MG63 (cell line): Measurements from ENCODE around the gene ZCCHC9. TPM values are rescaled to one million over a fixed set of nuclear protein-coding genes. Genes with fewer than 3 reads are reported as not detected.
A peak's percentile ranks its signal among the peaks of the same experiment; 100 is the strongest.
"Not testable (repeated sequence)": the region's sequence is repeated elsewhere in the genome, so short reads cannot be mapped to it uniquely, and the experiment has no call there.

Experiments
- DNase-seq: peaks from one replicate; pipeline ENCODE4 v3.0.0-alpha.2; 2020
- H3K27me3 ChIP-seq: fragments of 250-450 bp; sonication (Bioruptor Pico); 2 replicates; pipeline ENCODE4 v1.5.1; 2020; ENCODE audit warnings: mild to moderate bottlenecking, moderate library complexity
- H3K36me3 ChIP-seq: fragments of 250-450 bp; sonication (Bioruptor Pico); 2 replicates; pipeline ENCODE4 v1.5.1; 2020; ENCODE audit warnings: mild to moderate bottlenecking, moderate library complexity
- H3K4me3 ChIP-seq: fragments of 250-450 bp; sonication (Bioruptor Pico); 2 replicates; pipeline ENCODE4 v1.5.1; 2020; ENCODE audit warnings: mild to moderate bottlenecking, moderate library complexity
- H3K9me3 ChIP-seq: fragments of 250-450 bp; sonication (Bioruptor Pico); 2 replicates; pipeline ENCODE4 v1.5.1; 2020; ENCODE audit warnings: mild to moderate bottlenecking, moderate library complexity
- total RNA-seq: library from RNA; depleted of rRNA; stranded (reverse); fragments of >200 nt; shearing (Covaris generic); gene quantifications from 2 replicates; pipeline ENCODE4 v1.2.3, GENCODE V29; 2014; ENCODE audit warnings: low replicate concordance; rRNA removed

Gene ZCCHC9
- total RNA-seq, result 31.3 and 53.8 TPM in 2 replicates

- peaks cover 13% of the 10 kb centered on the region for H3K36me3 ChIP-seq
- no peaks in the 10 kb centered on the region for H3K27me3 ChIP-seq
- peak; percentile 94 for DNase-seq
- H3K4me3 ChIP-seq, result peak within 1 kb of the TSS; percentile 97
- no peaks in the 10 kb centered on the region for H3K9me3 ChIP-seq
Observed at GRCh38 chr5:81301271-81302015, at the start of gene ZCCHC9. ZCCHC9 (plus strand) TSS chr5:81301587; CDS start chr5:81304758, 3,171 bp downstream.

GRCh38 chr5:81251922-81252321 lies 49.5 kb upstream of the ZCCHC9 start:
- H3K36me3 ChIP-seq, result no peaks in the 10 kb centered on the region
- no peak overlapping the region for H3K4me3 ChIP-seq
- H3K9me3 ChIP-seq, result no peaks in the 10 kb centered on the region
- DNase-seq, result no peak
- no peaks in the 10 kb centered on the region for H3K27me3 ChIP-seq

GRCh38 chr5:81252904-81253303 lies 48.5 kb upstream of the ZCCHC9 start:
- Histone ChIP-seq H3K27me3 (no peaks in the 10 kb centered on the region), H3K36me3 (no peaks in the 10 kb centered on the region), H3K9me3 (no peaks in the 10 kb centered on the region), H3K4me3 (no peak overlapping the region)
- DNase-seq, result no peak

- H3K4me3 ChIP-seq, result no peak overlapping the region
- no peak for DNase-seq
- no peaks in the 10 kb centered on the region for H3K9me3 ChIP-seq
- no peaks in the 10 kb centered on the region for H3K36me3 ChIP-seq
- H3K27me3 ChIP-seq, result no peaks in the 10 kb centered on the region
Observed at GRCh38 chr5:81253875-81254274, 47.5 kb upstream of the ZCCHC9 start.

- Histone ChIP-seq H3K9me3 (no peaks in the 10 kb centered on the region), H3K36me3 (no peaks in the 10 kb centered on the region), H3K4me3 (no peak overlapping the region), H3K27me3 (no peaks in the 10 kb centered on the region)
- no peak for DNase-seq
Observed at GRCh38 chr5:81254886-81255559, 46.4 kb upstream of the ZCCHC9 start.

- H3K36me3 ChIP-seq, result no peaks in the 10 kb centered on the region
Observed at GRCh38 chr5:81256766-81257165, 44.6 kb upstream of the ZCCHC9 start.

GRCh38 chr5:81262796-81263195 lies 38.6 kb upstream of the ZCCHC9 start:
- not testable (repeated sequence) for H3K9me3 ChIP-seq, H3K36me3 ChIP-seq, H3K27me3 ChIP-seq, DNase-seq, H3K4me3 ChIP-seq

More at GRCh38 chr5:81256766-81257165, 44.6 kb upstream of the ZCCHC9 start:
- Histone ChIP-seq H3K4me3 (no peak overlapping the region), H3K27me3 (no peaks in the 10 kb centered on the region), H3K9me3 (0 out of 2 replicates have a peak, but pooled peaks cover 2% of the 10 kb centered on the region)
- no peak for DNase-seq

- Histone ChIP-seq H3K27me3 (no peaks in the 10 kb centered on the region), H3K36me3 (peaks cover 2% of the 10 kb centered on the region; the same call in 1 of the 2 replicates), H3K9me3 (0 out of 2 replicates have a peak, but pooled peaks cover 2% of the 10 kb centered on the region), H3K4me3 (no peak overlapping the region)
- no peak for DNase-seq
Observed at GRCh38 chr5:81265101-81265500, 36.3 kb upstream of the ZCCHC9 start.

GRCh38 chr5:81268521-81269196 lies 32.7 kb upstream of the ZCCHC9 start:
- DNase-seq, result no peak
- peaks cover 2% of the 10 kb centered on the region; the same call in 1 of the 2 replicates for H3K36me3 ChIP-seq
- no peaks in the 10 kb centered on the region for H3K27me3 ChIP-seq
- peaks cover 6% of the 10 kb centered on the region for H3K9me3 ChIP-seq
- no peak overlapping the region for H3K4me3 ChIP-seq

- DNase-seq, result no peak
- H3K27me3 ChIP-seq, result no peaks in the 10 kb centered on the region
Observed at GRCh38 chr5:81269751-81270393, 31.5 kb upstream of the ZCCHC9 start.

GRCh38 chr5:81270394-81271027 lies 30.9 kb upstream of the ZCCHC9 start:
- H3K27me3 ChIP-seq, H3K36me3 ChIP-seq, DNase-seq, H3K4me3 ChIP-seq: not testable (repeated sequence)
- H3K9me3 ChIP-seq, result peaks cover 11% of the 10 kb centered on the region

More at GRCh38 chr5:81269751-81270393, 31.5 kb upstream of the ZCCHC9 start:
- Histone ChIP-seq H3K36me3 (0 out of 2 replicates have a peak, but pooled peaks cover 2% of the 10 kb centered on the region), H3K4me3 (no peak overlapping the region), H3K9me3 (peaks cover 11% of the 10 kb centered on the region)

- Histone ChIP-seq H3K36me3 (no peaks in the 10 kb centered on the region; the same call in 1 of the 2 replicates), H3K4me3 (no peak overlapping the region), H3K9me3 (no peaks in the 10 kb centered on the region), H3K27me3 (no peaks in the 10 kb centered on the region)
- no peak for DNase-seq
Observed at GRCh38 chr5:81283976-81284375, 17.4 kb upstream of the ZCCHC9 start.

GRCh38 chr5:81286059-81286617 lies 15.2 kb upstream of the ZCCHC9 start:
- H3K4me3 ChIP-seq, result no peak overlapping the region
- DNase-seq, result no peak
- H3K27me3 ChIP-seq, result no peaks in the 10 kb centered on the region
- H3K36me3 ChIP-seq, result no peaks in the 10 kb centered on the region; the same call in 1 of the 2 replicates
- no peaks in the 10 kb centered on the region for H3K9me3 ChIP-seq

- Histone ChIP-seq H3K9me3 (peaks cover 8% of the 10 kb centered on the region; the same call in 1 of the 2 replicates), H3K36me3 (no peaks in the 10 kb centered on the region; the same call in 1 of the 2 replicates), H3K27me3 (no peaks in the 10 kb centered on the region), H3K4me3 (no peak overlapping the region)
- DNase-seq, result no peak
Observed at GRCh38 chr5:81288021-81288433, 13.4 kb upstream of the ZCCHC9 start.

GRCh38 chr5:81290146-81290545 lies 11.2 kb upstream of the ZCCHC9 start:
- Histone ChIP-seq H3K36me3 (peaks cover 8% of the 10 kb centered on the region), H3K4me3 (no peak overlapping the region), H3K27me3 (no peaks in the 10 kb centered on the region), H3K9me3 (peaks cover 17% of the 10 kb centered on the region)
- no peak for DNase-seq

GRCh38 chr5:81292130-81292529 lies 9.3 kb upstream of the ZCCHC9 start:
- no peak for DNase-seq
- Histone ChIP-seq H3K9me3 (peaks cover 17% of the 10 kb centered on the region), H3K27me3 (no peaks in the 10 kb centered on the region), H3K4me3 (no peak overlapping the region), H3K36me3 (peaks cover 8% of the 10 kb centered on the region; the same call in 1 of the 2 replicates)
